ENCODE results near the gene MKLN1. TPM values are rescaled to one million over a fixed set of nuclear protein-coding genes. Genes with fewer than 3 reads are reported as not detected.

Gene MKLN1
- 27.4 to 36.8 TPM (median 31.3 TPM) in 5 replicates for total RNA-seq (2022; extraction: Qiagen RNA extraction)

GRCh38 chr7:131327626-131328376 is at the start of gene MKLN1:
TSS of gene MKLN1 (plus strand) at chr7:131327876. CDS start at chr7:131327900, 24 bp downstream.

Other genes starting within 250 kb of the MKLN1 start
- 36.1 to 60.0 TPM (median 47.9 TPM) in 5 replicates for gene PODXL, start 228.8 kb downstream of the MKLN1 start, total RNA-seq (2022; extraction: Qiagen RNA extraction)

Measured in A549 treated with CORT108297 at 1 μM for 4 hours (cell line).